Inferior parietal cortex (tissue), 1 donor: Measurements from ENCODE around the gene RAVER1.
"Not testable (repeated sequence)": the region's sequence is repeated elsewhere in the genome, so short reads cannot be mapped to it uniquely, and the experiment has no call there.

ENCODE experiments used
- DNase-seq: peaks from one replicate; pipeline ENCODE4 v3.0.0-alpha.2; 2016; ENCODE audit errors: extremely low spot score

RAVER1 gene

GRCh38 chr19:10343495-10343894 lies 10.2 kb upstream of the RAVER1 start:
- no peak for DNase-seq

GRCh38 chr19:10339977-10340376 lies 6.6 kb upstream of the RAVER1 start:
- DNase-seq = no peak

DNA sequence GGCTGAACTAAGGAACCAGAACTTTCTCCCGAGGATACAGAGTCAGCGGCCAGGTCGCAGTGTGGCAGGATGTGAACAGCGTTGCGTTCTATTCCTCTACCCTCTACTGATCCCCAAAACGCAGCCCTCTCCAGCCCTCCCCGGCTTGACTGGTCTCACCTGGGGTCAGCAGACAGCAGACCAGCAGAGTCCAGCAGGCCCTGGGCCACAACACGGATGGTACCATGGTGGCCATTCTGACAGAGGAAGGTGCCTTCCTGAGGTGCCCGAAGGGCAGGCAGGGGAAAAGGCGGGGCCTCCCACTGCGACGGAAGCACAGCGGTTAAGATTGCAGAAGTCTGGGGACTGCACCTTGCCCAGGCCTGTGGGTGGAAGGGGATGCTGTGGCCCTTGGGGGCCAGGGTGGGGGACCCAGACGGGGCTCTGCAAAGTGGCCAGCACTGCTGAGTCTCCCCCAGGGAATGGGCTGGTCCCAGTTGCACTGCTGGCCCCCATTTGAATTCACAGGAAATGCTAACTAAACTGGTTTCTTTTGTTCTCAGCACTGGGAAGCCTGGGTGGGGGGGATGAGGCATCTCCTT lies 6.1 kb upstream of the RAVER1 start, which contains the start of gene ICAM3:
Gene ICAM3, minus strand, starts transcription at position 245 of the 581 bp plus-strand sequence. Its CDS starts 10 bp downstream, at position 235.
- DNase-seq = no peak

DNA sequence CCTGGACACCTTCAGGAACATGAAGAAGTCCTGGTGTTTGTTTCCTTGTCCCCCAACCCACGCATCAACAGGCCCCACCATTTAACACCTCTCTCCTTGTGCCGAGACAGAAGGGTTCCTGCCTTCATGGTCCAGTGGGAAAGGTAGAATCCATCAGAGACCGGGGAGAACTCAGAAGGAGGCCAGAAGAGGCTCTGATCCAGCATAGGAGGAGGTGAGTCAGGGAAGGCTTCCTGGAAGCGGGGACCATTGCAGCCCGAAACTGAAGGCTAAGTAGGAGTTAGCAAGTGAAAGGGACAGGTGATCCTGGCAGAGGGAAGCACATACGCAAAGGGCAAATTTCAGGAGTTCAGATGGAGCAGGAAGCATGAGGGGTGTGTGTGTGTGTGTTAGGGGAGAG lies 5.6 kb upstream of the RAVER1 start:
- DNase-seq = no peak

- not testable (repeated sequence) for DNase-seq
Observed at GRCh38 chr19:10336725-10337124, 3.4 kb upstream of the RAVER1 start.

DNA sequence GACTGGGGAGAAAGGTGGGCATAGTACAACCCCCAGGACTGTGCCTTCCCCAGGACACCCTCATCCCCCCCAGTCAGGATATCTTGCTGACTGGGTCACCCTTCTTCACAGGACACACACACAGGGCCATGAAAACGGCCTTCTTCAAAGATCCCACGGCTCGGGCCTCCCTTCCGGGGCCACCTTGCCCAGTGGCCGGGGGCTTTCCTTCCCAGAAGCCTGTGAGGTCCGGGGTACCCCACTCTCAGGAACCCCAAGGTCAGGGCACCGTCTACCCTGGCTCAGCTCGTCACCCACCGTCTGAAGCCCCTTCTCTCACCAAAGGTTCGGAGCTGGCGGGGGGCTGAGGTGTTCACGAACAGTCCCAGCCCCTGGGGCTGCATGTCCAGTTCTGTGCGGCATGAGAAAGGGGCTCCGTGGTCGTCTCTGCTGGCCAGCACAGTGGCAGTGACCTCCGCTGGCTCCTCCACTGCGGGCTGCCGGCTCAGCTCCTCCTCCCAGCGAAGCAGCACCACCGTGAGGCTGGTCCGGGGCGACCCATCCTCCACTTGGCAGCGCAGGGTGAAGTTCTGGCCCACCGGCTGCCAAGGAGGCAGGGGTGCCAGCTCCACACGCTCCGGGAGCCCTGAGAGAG lies 2.1 kb upstream of the RAVER1 start:
- no peak for DNase-seq

GRCh38 chr19:10334588-10335351 lies 1.4 kb upstream of the RAVER1 start:
- peak; percentile 63 for DNase-seq

DNA sequence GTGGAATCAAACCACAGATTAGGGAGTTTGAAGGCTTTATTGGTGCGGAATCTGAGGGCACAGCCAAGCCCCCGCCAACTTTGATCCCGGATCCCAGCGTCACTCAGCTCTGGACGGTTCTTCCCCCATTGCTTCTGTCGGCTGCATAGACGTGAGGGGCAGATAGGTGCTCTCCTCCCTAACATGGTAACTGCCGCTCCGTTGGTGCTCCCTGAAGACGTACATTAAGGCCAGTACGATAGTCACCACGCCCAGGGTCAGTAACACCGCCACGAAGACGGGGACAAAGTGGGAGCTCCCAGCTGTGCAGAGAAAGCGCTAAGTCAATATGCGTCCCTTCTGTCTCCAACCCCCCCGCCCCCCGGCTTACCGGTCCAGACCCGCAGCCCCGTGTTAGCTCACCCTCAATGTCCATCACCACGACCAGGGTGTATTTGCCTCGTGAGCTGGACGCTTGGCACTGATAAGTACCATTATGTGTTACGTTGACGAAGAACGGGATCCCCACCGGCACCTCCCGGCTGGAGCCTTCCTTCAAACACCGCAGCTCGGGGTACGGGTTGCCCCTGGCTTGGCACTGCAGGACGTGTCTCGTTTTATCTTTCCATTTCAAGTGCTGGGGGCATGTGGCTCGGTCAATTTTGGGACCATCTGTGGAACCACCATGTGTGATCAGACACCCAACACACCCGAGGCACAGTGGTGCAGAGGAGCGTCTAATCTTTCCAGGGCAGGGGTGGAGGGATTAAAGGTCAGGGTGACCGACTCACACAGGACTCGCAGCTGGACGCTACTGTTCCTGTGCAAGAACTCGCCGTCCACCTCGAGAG lies 644 bp upstream of the RAVER1 start:
- no peak for DNase-seq

GRCh38 chr19:10332158-10332964 lies 968 bp downstream of the RAVER1 start:
- DNase-seq = no peak

GRCh38 chr19:10329555-10329954 lies 3.8 kb downstream of the RAVER1 start:
- no peak for DNase-seq

DNA sequence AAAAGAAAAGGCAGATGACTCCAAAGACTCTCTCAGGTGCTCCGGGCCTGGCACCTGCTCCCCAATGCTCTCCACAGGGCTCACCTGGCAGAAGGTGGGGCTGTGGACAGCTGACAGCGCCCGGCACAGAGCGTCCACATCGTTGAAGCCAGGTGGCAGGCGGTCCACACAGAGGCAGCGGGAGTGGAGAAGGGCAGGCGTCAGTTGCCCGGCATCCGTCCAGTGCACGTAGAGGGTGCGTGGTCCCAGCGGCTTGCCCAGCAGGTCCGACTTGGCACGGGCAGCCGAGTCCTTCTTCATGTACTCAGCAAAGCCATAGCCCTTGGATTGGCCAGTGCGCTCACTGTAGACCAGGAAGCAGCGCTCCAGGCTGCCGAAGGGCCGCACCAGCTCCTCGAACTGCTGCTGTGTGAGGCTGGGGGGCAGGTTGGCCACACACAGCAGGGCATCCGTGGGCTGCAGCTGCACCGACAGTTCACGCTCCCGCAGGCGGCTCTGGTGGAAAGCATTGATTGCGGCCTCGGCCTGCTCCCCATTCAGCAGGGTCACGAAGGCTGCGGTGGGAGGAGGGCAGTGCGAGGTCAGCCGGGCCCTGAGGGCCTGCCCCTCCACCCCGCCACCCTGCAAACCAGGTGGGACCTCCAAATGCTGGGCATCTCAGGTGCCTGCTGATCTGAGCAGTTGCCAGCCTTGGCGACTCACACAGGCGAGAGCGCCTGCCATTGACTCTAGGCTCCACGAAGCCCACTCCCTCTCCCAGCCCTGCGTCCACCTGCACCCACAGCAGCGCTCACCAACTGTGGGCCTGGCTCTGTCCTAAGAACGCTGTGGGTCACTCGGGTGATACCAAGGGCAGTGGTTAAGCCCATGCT lies 4.5 kb downstream of the RAVER1 start:
- no peak for DNase-seq

- DNase-seq = no peak
Observed at GRCh38 chr19:10327793-10328192, 5.5 kb downstream of the RAVER1 start.

DNA sequence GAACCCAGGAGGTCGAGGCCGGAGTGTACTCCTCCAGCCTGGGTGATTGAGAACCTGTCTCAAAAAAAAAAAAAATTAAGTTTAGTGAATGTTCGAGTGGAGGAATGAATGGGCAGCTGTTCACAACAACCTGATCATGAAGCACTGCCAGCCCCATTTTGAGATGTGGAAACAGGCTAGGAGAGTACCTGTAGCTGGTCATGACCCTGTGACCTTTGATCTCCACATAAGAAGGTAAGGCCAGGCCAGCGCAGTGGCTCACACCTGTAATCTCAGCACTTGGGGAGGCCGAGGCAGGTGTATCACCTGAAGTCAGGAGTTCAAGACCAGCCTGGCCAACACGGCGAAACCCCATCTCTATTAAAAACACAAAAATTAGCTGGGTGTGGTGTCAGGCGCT lies 7.6 kb downstream of the RAVER1 start:
- no peak for DNase-seq

DNA sequence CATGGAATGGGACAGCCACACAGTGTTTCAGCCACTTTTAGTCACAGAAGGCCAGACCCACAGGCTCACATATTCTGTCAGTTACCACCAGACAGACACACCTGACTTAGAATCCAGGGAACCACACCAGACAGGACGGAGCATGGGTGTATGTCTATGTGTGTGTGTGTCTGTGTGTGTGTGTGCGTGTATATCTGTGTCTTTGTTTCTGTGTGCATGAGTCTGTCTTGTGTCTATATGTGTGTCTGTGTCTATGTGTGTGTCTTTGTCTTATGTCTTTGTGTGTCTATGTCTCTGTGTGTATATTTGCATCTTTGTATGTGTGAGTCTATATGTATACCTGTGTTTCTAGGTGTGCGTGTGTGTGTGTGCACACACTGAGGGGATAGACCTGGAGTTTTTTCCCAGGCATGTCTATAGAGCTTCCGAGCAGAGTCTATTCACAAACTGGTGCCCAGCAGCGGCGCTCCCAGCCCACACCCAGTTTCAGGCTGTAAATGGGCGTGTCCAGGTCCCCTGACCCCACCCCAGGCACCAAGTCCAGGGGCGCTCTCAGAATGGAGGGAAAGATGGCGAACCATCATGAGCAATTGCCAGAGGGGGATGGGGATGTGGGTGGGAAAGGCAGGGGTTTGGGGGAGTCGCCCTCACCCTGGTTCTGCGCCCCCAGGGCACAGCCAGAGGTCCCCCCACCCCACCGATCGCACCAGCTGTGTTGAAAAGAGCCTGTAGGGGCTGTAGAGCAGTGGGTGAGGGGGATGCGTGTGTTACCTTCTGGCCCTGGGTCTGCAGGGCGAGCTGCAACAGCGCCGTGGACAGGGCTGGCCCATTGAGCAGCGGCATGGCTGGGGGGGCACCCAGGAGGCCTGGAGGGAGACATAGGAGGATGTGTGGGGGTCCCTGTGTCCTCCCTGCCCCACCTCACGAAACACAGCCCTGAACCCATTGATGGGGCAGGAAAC lies 11.2 kb downstream of the RAVER1 start:
- DNase-seq = no peak

GRCh38 chr19:10321417-10321797 lies 11.9 kb downstream of the RAVER1 start:
- no peak for DNase-seq

GRCh38 chr19:10320602-10321416 lies 12.5 kb downstream of the RAVER1 start:
- DNase-seq = no peak

DNA sequence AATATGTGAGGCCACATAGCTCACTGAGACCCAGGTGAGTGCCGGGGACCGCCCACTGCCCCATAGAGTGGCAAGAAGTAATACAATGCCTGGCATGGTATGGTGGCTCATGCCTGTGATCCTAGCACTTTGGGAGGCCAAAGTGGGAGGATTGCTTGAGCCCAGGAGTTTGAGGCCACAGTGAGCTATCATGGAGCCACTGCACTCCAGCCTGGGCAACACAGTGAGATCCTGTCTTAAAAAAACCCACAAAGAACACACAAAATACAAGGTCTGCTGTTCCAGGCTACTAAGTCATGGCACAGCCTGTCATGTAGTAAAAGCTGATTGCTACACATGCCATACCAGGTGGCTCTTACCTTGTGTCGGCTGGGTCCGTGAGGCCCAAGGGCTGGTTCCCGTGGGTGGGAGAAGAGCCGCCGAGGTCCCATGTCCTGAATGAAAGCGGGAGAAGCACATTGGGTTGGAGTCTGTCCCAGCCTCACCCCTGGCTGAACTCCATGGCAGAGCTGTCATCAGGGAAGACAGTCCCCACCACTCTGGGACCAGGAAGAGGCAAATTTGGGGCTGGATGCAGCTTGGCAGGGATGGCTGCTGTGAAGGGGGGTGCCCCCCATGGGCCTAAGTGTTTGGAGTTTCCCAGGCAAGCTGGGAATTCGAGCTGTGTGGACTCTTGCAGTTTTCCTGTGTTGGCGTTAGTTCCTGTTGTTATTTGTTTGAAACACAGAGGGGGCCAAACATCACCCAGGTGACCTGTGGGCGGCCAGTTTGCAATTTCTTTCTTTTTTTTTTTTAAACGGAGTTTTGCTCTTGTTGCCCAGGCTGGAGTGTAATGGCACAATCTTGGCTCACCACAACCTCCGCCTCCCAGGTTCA lies 14.3 kb downstream of the RAVER1 start:
- no peak for DNase-seq
